DOHH2 (cell line): ENCODE results near the gene SELENOK.

Source experiments
- H3F3A ChIP-seq: fragments of 200-600 bp; sonication (generic), shearing (Covaris generic); 2 replicates; pipeline ENCODE4 v1.6.0; 2016; ENCODE audit warnings: antibody characterized with exemption, mild to moderate bottlenecking; ENCODE audit not compliant: control insufficient read depth, insufficient read depth
- H3K27ac ChIP-seq: fragments of 200-600 bp; sonication (generic); 2 replicates; pipeline ENCODE4 v1.5.1; 2014; ENCODE audit warnings: low read depth, mild to moderate bottlenecking, low read length, moderate library complexity
- H3K27me3 ChIP-seq: fragments of 200-600 bp; sonication (generic); 2 replicates; pipeline ENCODE4 v1.6.1; 2014; ENCODE audit warnings: mild to moderate bottlenecking, low read length, mixed read lengths; ENCODE audit not compliant: control insufficient read depth
- H3K36me3 ChIP-seq: fragments of 200-600 bp; sonication (generic); 2 replicates; pipeline ENCODE4 v1.6.1; 2014; ENCODE audit warnings: mild to moderate bottlenecking, low read length, moderate library complexity, mixed read lengths; ENCODE audit not compliant: control insufficient read depth
- H3K4me1 ChIP-seq: fragments of 200-600 bp; sonication (generic); 2 replicates; pipeline ENCODE4 v1.6.1; 2014; ENCODE audit warnings: mild to moderate bottlenecking, low read length, mixed read lengths; ENCODE audit not compliant: control insufficient read depth
- H3K4me2 ChIP-seq: fragments of 200-600 bp; sonication (generic); 2 replicates; pipeline ENCODE4 v1.6.0; 2014; ENCODE audit warnings: mild to moderate bottlenecking, low read length, moderate library complexity
- H3K4me3 ChIP-seq: fragments of 200-600 bp; sonication (generic); 2 replicates; pipeline ENCODE4 v1.5.1; 2014; ENCODE audit warnings: mild to moderate bottlenecking, low read length, mixed read lengths
- H3K79me2 ChIP-seq: fragments of 200-600 bp; sonication (generic); 2 replicates; pipeline ENCODE4 v1.6.1; 2014; ENCODE audit warnings: mild to moderate bottlenecking, low read length, mixed read lengths; ENCODE audit not compliant: control insufficient read depth
- H3K9me2 ChIP-seq: fragments of 200-600 bp; sonication (generic); replicated peaks from 2 replicates; pipeline ENCODE4 v1.6.1; 2014; ENCODE audit warnings: mild to moderate bottlenecking, low read length, mixed read lengths; ENCODE audit not compliant: control insufficient read depth
- H3K9me3 ChIP-seq: fragments of 200-600 bp; sonication (generic); 2 replicates; pipeline ENCODE4 v1.6.1; 2014; ENCODE audit warnings: antibody characterized with exemption, low read length, mixed read lengths; ENCODE audit not compliant: control insufficient read depth, insufficient read depth
- H4K20me1 ChIP-seq: fragments of 200-600 bp; sonication (generic); 2 replicates; pipeline ENCODE4 v1.6.0; 2014; ENCODE audit warnings: low read depth, mild to moderate bottlenecking, antibody characterized with exemption, low read length, moderate library complexity; ENCODE audit not compliant: control insufficient read depth, insufficient read depth
- EZH2phosphoT487 ChIP-seq: fragments of 200-600 bp; sonication (generic); IDR thresholded peaks from 2 replicates; pipeline ENCODE4 v1.6.1; 2017; ENCODE audit warnings: borderline replicate concordance, mild to moderate bottlenecking, antibody characterized with exemption, low read length, moderate library complexity, mixed read lengths
- TF ChIP-seq, protein P1 (sequence below): fragments of 200-600 bp; sonication (generic); IDR thresholded peaks from one replicate; pipeline ENCODE4 v1.5.1; 2014; ENCODE audit warnings: antibody characterized with exemption, mild to moderate bottlenecking, low read depth, low read length; ENCODE audit not compliant: poor library complexity, severe bottlenecking

Gene SELENOK

DNA sequence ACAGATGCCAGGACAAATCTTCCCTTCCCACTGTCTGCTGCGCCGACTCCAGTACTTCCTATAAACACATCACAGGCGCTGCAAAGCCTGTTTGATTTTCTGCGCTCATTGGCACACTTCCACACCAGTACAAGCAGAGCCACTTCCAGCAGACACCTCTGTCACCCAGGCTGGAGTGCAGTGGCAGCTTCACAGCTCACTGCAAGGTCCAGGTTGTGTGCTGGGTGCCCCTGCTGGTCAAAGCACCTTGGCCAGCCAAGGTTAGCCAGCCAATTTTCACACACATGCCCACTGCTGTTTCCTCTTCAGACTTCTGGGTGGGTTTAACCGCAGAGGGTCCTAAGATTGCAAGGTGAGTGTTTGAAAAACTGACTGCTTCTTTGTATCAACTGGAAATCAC, 50.4 kb downstream of the SELENOK start:
- Histone ChIP-seq H3F3A (no peaks in the 10 kb centered on the region), H3K27ac (no peak overlapping the region), H3K27me3 (peaks cover 38% of the 10 kb centered on the region), H3K4me1 (peaks cover 10% of the 10 kb centered on the region), H3K36me3 (no peaks in the 10 kb centered on the region), H3K4me3 (no peak overlapping the region), H3K79me2 (no peaks in the 10 kb centered on the region), H3K9me2 (no peaks in the 10 kb centered on the region), H3K4me2 (no peak overlapping the region), H4K20me1 (no peaks in the 10 kb centered on the region), H3K9me3 (no peaks in the 10 kb centered on the region)
- TF ChIP-seq, protein P1, sequence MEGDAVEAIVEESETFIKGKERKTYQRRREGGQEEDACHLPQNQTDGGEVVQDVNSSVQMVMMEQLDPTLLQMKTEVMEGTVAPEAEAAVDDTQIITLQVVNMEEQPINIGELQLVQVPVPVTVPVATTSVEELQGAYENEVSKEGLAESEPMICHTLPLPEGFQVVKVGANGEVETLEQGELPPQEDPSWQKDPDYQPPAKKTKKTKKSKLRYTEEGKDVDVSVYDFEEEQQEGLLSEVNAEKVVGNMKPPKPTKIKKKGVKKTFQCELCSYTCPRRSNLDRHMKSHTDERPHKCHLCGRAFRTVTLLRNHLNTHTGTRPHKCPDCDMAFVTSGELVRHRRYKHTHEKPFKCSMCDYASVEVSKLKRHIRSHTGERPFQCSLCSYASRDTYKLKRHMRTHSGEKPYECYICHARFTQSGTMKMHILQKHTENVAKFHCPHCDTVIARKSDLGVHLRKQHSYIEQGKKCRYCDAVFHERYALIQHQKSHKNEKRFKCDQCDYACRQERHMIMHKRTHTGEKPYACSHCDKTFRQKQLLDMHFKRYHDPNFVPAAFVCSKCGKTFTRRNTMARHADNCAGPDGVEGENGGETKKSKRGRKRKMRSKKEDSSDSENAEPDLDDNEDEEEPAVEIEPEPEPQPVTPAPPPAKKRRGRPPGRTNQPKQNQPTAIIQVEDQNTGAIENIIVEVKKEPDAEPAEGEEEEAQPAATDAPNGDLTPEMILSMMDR, result no peak
- no peak for TF ChIP-seq EZH2phosphoT487

DNA sequence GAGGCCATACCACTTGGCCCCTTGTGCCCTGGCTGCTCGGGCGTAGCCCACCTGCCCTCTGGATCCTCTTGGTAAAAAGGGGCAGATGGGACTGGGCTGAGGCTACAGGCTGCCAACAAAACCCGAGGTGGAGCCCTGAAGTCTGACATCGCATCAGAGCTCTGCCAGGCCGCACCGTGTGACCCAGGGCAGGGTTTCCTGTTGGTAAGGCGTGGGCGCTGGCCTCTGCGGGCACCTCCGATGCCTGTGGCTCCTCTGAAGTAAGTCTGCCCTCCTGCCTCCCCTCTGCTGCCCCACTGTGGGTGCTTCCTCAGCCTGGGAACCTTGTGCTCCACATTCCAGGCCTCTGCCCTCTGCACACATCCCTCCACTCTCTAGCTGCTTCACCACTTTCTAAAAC, 54.3 kb downstream of the SELENOK start:
- TF ChIP-seq EZH2phosphoT487, result no peak

DNA sequence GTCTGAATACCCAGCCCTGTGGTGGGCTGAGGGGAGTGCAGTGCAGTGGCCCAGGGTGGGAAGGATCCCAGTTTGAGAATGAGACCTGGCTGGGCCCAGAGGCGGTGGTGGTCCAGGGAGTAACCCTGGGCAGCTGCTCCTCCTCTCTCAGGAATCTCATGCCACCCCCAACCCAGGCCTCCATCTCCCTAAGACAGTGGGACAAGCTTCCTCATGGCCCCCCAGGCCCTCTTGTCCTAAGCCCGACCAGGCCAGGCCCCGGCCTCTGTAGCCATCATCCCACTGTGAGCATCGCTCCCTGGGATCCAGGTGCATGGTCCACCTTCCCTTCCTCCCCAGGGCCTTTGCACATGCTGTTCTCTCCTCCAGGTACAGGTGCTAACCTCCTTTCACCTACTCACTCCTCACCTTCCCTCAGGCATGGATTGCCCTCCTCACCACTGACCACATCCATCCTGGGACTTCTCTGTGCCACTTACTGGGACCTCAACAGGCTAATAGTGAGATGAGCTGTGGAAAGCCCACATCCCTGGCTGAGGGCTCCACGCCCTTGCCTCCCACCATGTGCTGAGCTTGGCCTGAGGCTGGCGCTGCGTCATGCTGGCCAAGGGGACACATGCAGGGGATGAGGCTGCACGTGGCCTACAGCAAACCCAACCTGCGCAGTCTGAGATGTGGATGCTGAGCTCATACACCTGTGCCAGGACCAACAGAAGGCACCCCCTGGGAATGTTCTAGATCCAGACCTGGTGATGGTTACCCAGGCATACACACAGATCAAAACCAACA, 55.4 kb downstream of the SELENOK start:
- H3K27ac ChIP-seq, result no peak overlapping the region
- no peaks in the 10 kb centered on the region for H3K79me2 ChIP-seq
- no peaks in the 10 kb centered on the region for H3K27me3 ChIP-seq
- no peaks in the 10 kb centered on the region for H3K4me1 ChIP-seq
- TF ChIP-seq EZH2phosphoT487, result no peak
- TF ChIP-seq, protein P1, result no peak
- no peak overlapping the region for H3K4me2 ChIP-seq
- no peaks in the 10 kb centered on the region for H3K9me2 ChIP-seq
- no peaks in the 10 kb centered on the region for H4K20me1 ChIP-seq
- H3K4me3 ChIP-seq, result no peak overlapping the region
- H3K9me3 ChIP-seq, result no peaks in the 10 kb centered on the region
- no peaks in the 10 kb centered on the region for H3K36me3 ChIP-seq
- no peaks in the 10 kb centered on the region for H3F3A ChIP-seq

More for the DNA sequence above, 54.3 kb downstream of the SELENOK start:
- Histone ChIP-seq H3K9me2 (no peaks in the 10 kb centered on the region), H3K79me2 (no peaks in the 10 kb centered on the region), H3K27me3 (peaks cover under 1% of the 10 kb centered on the region; the same call in 1 of the 2 replicates), H3F3A (no peaks in the 10 kb centered on the region), H3K36me3 (no peaks in the 10 kb centered on the region), H3K4me2 (no peak overlapping the region), H3K4me3 (no peak overlapping the region), H3K27ac (no peak overlapping the region), H3K4me1 (no peaks in the 10 kb centered on the region), H4K20me1 (no peaks in the 10 kb centered on the region), H3K9me3 (no peaks in the 10 kb centered on the region)

DNA sequence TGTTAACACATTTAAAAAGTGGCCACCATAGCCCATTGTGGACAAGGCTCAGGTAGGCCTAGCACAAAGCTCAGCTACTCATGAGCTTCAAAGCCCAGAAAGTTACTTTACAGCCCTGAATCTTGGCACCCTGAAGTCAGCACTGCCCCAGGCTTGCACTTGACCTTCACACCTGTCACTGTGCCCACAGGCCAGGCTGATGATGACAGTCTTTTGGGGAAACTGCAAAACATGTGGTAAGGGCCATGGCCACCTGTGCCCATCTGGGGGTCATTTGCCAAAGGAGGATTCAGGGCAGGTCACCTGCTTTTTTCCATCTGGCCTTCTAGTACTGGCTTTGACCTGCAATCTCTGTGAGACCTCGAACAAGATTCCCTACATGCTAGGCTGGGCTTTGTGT, 56.4 kb downstream of the SELENOK start:
- Histone ChIP-seq H3K4me1 (no peaks in the 10 kb centered on the region), H3K4me3 (no peak overlapping the region), H3K36me3 (no peaks in the 10 kb centered on the region), H3K9me2 (no peaks in the 10 kb centered on the region), H3K79me2 (no peaks in the 10 kb centered on the region), H3K27me3 (no peaks in the 10 kb centered on the region), H3K27ac (no peak overlapping the region), H3F3A (no peaks in the 10 kb centered on the region), H3K4me2 (no peak overlapping the region), H4K20me1 (no peaks in the 10 kb centered on the region), H3K9me3 (no peaks in the 10 kb centered on the region)
- TF ChIP-seq, protein P1, result no peak
- no peak for TF ChIP-seq EZH2phosphoT487
